GM23338 (cell line): ENCODE measurements around the gene UNC5A. TPM values are rescaled to one million over a fixed set of nuclear protein-coding genes. Genes with fewer than 3 reads are reported as not detected.

Experiments used
- ATAC-seq: fragments of 200-7000 bp; cut with Tn5 transposase; 3 replicates; pipeline ENCODE4 v1.9.1; 2020
- DNase-seq: peaks from one replicate; pipeline ENCODE4 v3.0.0-alpha.2; 2015; ENCODE audit warnings: low spot score
- H2AFZ ChIP-seq: fragments of 200-600 bp; sonication (generic); 2 replicates; pipeline ENCODE4 v1.8.0; 2016; ENCODE audit warnings: antibody characterized with exemption, mild to moderate bottlenecking, moderate library complexity
- H3F3A ChIP-seq: fragments of 200-600 bp; sonication (generic); replicated peaks from 2 replicates; pipeline ENCODE4 v1.8.0; 2017; ENCODE audit warnings: antibody characterized with exemption, mixed run types, low read depth
- H3K27ac ChIP-seq: fragments of 200-600 bp; sonication (generic); 2 replicates; pipeline ENCODE4 v1.6.1; 2016; ENCODE audit warnings: low read depth
- H3K27me3 ChIP-seq: fragments of 200-600 bp; sonication (generic); 2 replicates; pipeline ENCODE4 v1.8.0; 2016; ENCODE audit warnings: mild to moderate bottlenecking, mixed run types, moderate library complexity; ENCODE audit not compliant: insufficient read depth
- H3K36me3 ChIP-seq: fragments of 200-600 bp; sonication (generic); 2 replicates; pipeline ENCODE4 v1.8.0; 2016; ENCODE audit warnings: mild to moderate bottlenecking; ENCODE audit not compliant: insufficient read depth
- H3K4me1 ChIP-seq: fragments of 200-600 bp; sonication (generic); 2 replicates; pipeline ENCODE4 v1.8.0; 2016; ENCODE audit warnings: mild to moderate bottlenecking, moderate library complexity; ENCODE audit not compliant: insufficient read depth
- H3K4me2 ChIP-seq: fragments of 200-600 bp; sonication (generic); 2 replicates; pipeline ENCODE4 v1.7.1; 2017; ENCODE audit warnings: mixed run types
- H3K4me3 ChIP-seq: fragments of 200-600 bp; sonication (generic); 2 replicates; pipeline ENCODE4 v1.6.1; 2016; ENCODE audit warnings: mixed run types
- H3K79me2 ChIP-seq: fragments of 200-600 bp; sonication (generic); replicated peaks from 2 replicates; pipeline ENCODE4 v1.8.0; 2017; ENCODE audit warnings: mild to moderate bottlenecking; ENCODE audit not compliant: insufficient read depth
- H3K9me2 ChIP-seq: fragments of 200-600 bp; sonication (generic); 2 replicates; pipeline ENCODE4 v1.8.0; 2017; ENCODE audit not compliant: insufficient read depth
- H4K20me1 ChIP-seq: fragments of 200-600 bp; sonication (generic); replicated peaks from 2 replicates; pipeline ENCODE4 v1.8.0; 2017; ENCODE audit warnings: mild to moderate bottlenecking; ENCODE audit not compliant: insufficient read depth
- H3K27ac Mint-ChIP-seq: 2 replicates; pipeline ENCODE4 v1.8.0; 2020; ENCODE audit warnings: inconsistent platforms, mild to moderate bottlenecking, moderate library complexity, mixed read lengths
- H3K27me3 Mint-ChIP-seq: 3 replicates; pipeline ENCODE4 v1.8.0; 2022; ENCODE audit warnings: low read depth, mild to moderate bottlenecking, moderate library complexity, mixed read lengths, inconsistent platforms; ENCODE audit not compliant: insufficient read depth, poor library complexity
- H3K36me3 Mint-ChIP-seq: 3 replicates; pipeline ENCODE4 v1.8.0; 2021; ENCODE audit warnings: low read depth, mild to moderate bottlenecking, inconsistent platforms, moderate library complexity, mixed read lengths
- H3K4me1 Mint-ChIP-seq: 3 replicates; pipeline ENCODE4 v1.8.0; 2020; ENCODE audit warnings: mild to moderate bottlenecking, inconsistent platforms, mixed read lengths
- H3K4me3 Mint-ChIP-seq: 3 replicates; pipeline ENCODE4 v1.8.0; 2021; ENCODE audit warnings: moderate library complexity, mild to moderate bottlenecking, inconsistent platforms, mixed read lengths
- H3K9me3 Mint-ChIP-seq: 3 replicates; pipeline ENCODE4 v1.8.0; 2020; ENCODE audit warnings: moderate library complexity, mild to moderate bottlenecking, inconsistent platforms, mixed read lengths
- CTCF ChIP-seq, 2 experiments: fragments of 200-600 bp in 1 of 2; sonication (generic) in 1 of 2; conservative IDR thresholded peaks; 2 replicates each; pipeline versions ENCODE4 v1.5.1 to v1.6.1; 2016 to 2017; ENCODE audit warnings: antibody characterized with exemption in 2 of 2, low read depth in 2 of 2, mild to moderate bottlenecking in 2 of 2, moderate library complexity in 1 of 2
- EZH2 ChIP-seq: fragments of 200-600 bp; sonication (generic); IDR thresholded peaks from one replicate; pipeline ENCODE4 v1.8.0; 2017; ENCODE audit warnings: antibody characterized with exemption, mild to moderate bottlenecking, low read depth; ENCODE audit not compliant: unreplicated experiment
- EZH2phosphoT487 ChIP-seq: fragments of 200-600 bp; sonication (generic); IDR thresholded peaks from one replicate; pipeline ENCODE4 v1.8.1; 2018; ENCODE audit warnings: antibody characterized with exemption; ENCODE audit not compliant: unreplicated experiment
- NANOG ChIP-seq: IDR thresholded peaks from 2 replicates; pipeline ENCODE4 v1.6.1; 2016; ENCODE audit warnings: antibody characterized with exemption, borderline replicate concordance
- POLR2AphosphoS5 ChIP-seq: IDR thresholded peaks from 2 replicates; pipeline ENCODE4 v1.6.1; 2016; ENCODE audit warnings: antibody characterized with exemption, low read depth
- REST ChIP-seq: IDR thresholded peaks from one replicate; pipeline ENCODE4 v1.6.1; 2018; ENCODE audit warnings: antibody characterized with exemption; ENCODE audit not compliant: unreplicated experiment
- ZNF114 ChIP-seq: fragments of 250-450 bp; sonication (Bioruptor Pico); IDR thresholded peaks from 2 replicates; pipeline ENCODE4 v1.5.0; 2020; ENCODE audit warnings: mild to moderate bottlenecking, moderate library complexity
- ZNF462 ChIP-seq: fragments of 250-450 bp; sonication (Bioruptor Pico); IDR thresholded peaks from 2 replicates; pipeline ENCODE4 v1.5.0; 2020; ENCODE audit warnings: mild to moderate bottlenecking, moderate library complexity
- polyA plus RNA-seq: library from polyadenylated mRNA; unstranded; fragments of >200 nt; fragmentation: Nextera tagmentation; extraction: Ambion mirVana; gene quantifications from 2 replicates; pipeline ENCODE4 v1.2.1, GENCODE V29; 2016
- total RNA-seq: library from RNA; depleted of rRNA; stranded (reverse); fragments of >200 nt; shearing (Covaris generic); gene quantifications from 2 replicates; pipeline ENCODE4 v1.2.3, GENCODE V29; 2014

Gene UNC5A
- total and polyA plus RNA-seq, 2 experiments from 2014 or later: 0.92 to 3.9 TPM

DNA sequence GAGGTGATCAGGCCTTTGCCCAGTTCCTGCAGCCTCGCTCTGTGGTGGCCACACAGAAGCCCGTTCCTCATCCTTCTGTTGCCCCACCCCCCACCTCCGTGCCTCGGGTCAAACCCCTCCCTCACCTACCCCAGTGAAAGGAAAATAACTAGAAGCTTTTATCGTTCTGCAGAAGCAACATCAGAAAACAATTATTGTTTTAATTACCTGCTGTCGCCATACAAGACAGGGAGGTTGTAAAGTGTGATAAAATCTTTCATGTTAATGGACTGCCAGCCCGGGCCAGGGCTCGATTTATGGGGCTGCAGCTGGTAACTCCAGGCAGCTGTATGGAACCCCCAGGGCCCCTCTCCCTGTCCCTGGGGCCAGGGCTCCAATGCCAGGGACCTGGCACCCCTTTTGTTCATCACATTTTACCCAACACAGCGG is 20.6 kb downstream of the UNC5A start (continued):
- TF ChIP-seq REST (no peak), NANOG (no peak), EZH2 (no peak), EZH2phosphoT487 (no peak), CTCF (conservative IDR thresholded peaks at IDR 0.05; ENCODE audit: low read depth in 2 of 2) (no peak)

DNA sequence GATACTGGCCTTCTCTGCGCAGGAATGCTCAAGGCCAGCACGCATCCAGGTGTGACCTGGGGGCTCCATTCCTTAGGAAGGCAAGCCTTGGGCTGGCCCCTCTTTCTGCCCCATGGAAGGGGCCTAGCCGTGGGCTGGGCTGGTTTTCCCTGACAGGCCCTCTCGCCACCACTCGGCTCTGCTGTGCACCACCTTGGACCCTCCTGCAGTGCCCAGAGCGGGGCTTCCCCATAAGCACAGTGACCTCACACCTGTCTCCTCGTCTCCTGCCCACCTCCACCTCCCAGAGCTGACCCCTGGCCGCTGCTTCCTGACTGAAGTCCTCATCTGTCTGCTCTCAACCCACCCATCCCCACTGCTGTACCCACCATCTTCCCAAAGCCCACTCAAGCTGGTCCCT is 21.1 kb downstream of the UNC5A start:
- H3K36me3 ChIP-seq: no peaks in the 10 kb centered on the region
- no peak overlapping the region for H3K4me3 ChIP-seq
- no peak overlapping the region for H3K4me3 Mint-ChIP-seq
- no peaks in the 10 kb centered on the region for H3K79me2 ChIP-seq
- no peaks in the 10 kb centered on the region for H3K4me1 ChIP-seq
- H3K27ac Mint-ChIP-seq: no peak overlapping the region
- H3K9me2 ChIP-seq: no peaks in the 10 kb centered on the region
- no peak for DNase-seq
- no peaks in the 10 kb centered on the region for H3K36me3 Mint-ChIP-seq
- peaks cover 6% of the 10 kb centered on the region; the same call in 1 of the 3 replicates for H3K4me1 Mint-ChIP-seq
- H3K27ac ChIP-seq: no peak overlapping the region
- no peaks in the 10 kb centered on the region; the same call in 1 of the 2 replicates for H4K20me1 ChIP-seq
- no peaks in the 10 kb centered on the region for H3K9me3 Mint-ChIP-seq
- no peaks in the 10 kb centered on the region for H3K27me3 ChIP-seq
- H3K27me3 Mint-ChIP-seq: peaks cover 8% of the 10 kb centered on the region
- no peak for ATAC-seq
- no peak overlapping the region for H2AFZ ChIP-seq
- no peaks in the 10 kb centered on the region for H3F3A ChIP-seq
- H3K4me2 ChIP-seq: no peak overlapping the region
- TF ChIP-seq ZNF462 (CRISPR knock-in tag): no peak
- TF ChIP-seq CTCF (conservative IDR thresholded peaks at IDR 0.05; ENCODE audit: low read depth in 2 of 2): no peak
- TF ChIP-seq ZNF114 (CRISPR knock-in tag): no peak
- TF ChIP-seq POLR2AphosphoS5: no peak
